ENCODE measurements around the gene COL5A1. TPM values are rescaled to one million over a fixed set of nuclear protein-coding genes. Genes with fewer than 3 reads are reported as not detected.

Gene COL5A1
- total RNA-seq, 1 donor = 295 TPM

GRCh38 chr9:134611046-134611445 lies 30.6 kb upstream of the COL5A1 start:
- no peak for DNase-seq (ENCODE audit: low read depth)
- H3K4me3 ChIP-seq (ENCODE audit: low read depth, low read length) = no peak overlapping the region
- no peak for TF ChIP-seq CTCF (IDR thresholded peaks at IDR 0.05; ENCODE audit: insufficient read depth, low read depth, low read length)

GRCh38 chr9:134612309-134612708 lies 29.3 kb upstream of the COL5A1 start:
- no peak overlapping the region for H3K4me3 ChIP-seq (ENCODE audit: low read depth, low read length)
- DNase-seq (ENCODE audit: low read depth) = no peak
- no peak for TF ChIP-seq CTCF (IDR thresholded peaks at IDR 0.05; ENCODE audit: insufficient read depth, low read depth, low read length)

- no peak for TF ChIP-seq CTCF (IDR thresholded peaks at IDR 0.05; ENCODE audit: insufficient read depth, low read depth, low read length)
- DNase-seq (ENCODE audit: low read depth) = no peak
- H3K4me3 ChIP-seq (ENCODE audit: low read depth, low read length) = no peak overlapping the region
Observed at GRCh38 chr9:134612715-134613114, 28.9 kb upstream of the COL5A1 start.

GRCh38 chr9:134614256-134614655 lies 27.3 kb upstream of the COL5A1 start:
- no peak overlapping the region for H3K4me3 ChIP-seq (ENCODE audit: low read depth, low read length)
- DNase-seq (ENCODE audit: low read depth) = no peak
- no peak for TF ChIP-seq CTCF (IDR thresholded peaks at IDR 0.05; ENCODE audit: insufficient read depth, low read depth, low read length)

GRCh38 chr9:134616341-134616740 lies 25.3 kb upstream of the COL5A1 start:
- H3K4me3 ChIP-seq (ENCODE audit: low read depth, low read length) = no peak overlapping the region
- no peak for TF ChIP-seq CTCF (IDR thresholded peaks at IDR 0.05; ENCODE audit: insufficient read depth, low read depth, low read length)
- DNase-seq (ENCODE audit: low read depth) = no peak

GRCh38 chr9:134617246-134617645 lies 24.4 kb upstream of the COL5A1 start:
- no peak overlapping the region for H3K4me3 ChIP-seq (ENCODE audit: low read depth, low read length)
- TF ChIP-seq CTCF (IDR thresholded peaks at IDR 0.05; ENCODE audit: insufficient read depth, low read depth, low read length) = no peak
- DNase-seq (ENCODE audit: low read depth) = no peak

- no peak for DNase-seq (ENCODE audit: low read depth)
- no peak for TF ChIP-seq CTCF (IDR thresholded peaks at IDR 0.05; ENCODE audit: insufficient read depth, low read depth, low read length)
- H3K4me3 ChIP-seq (ENCODE audit: low read depth, low read length) = no peak overlapping the region
Observed at GRCh38 chr9:134617836-134618162, 23.8 kb upstream of the COL5A1 start.

All from fibroblast of villous mesenchyme (primary cell).